ENCODE measurements around the gene OTX1. TPM values are rescaled to one million over a fixed set of nuclear protein-coding genes. Genes with fewer than 3 reads are reported as not detected.

OTX1 gene
- total and polyA plus RNA-seq, 2 of the 8 experiments (the other 6 are each of a cell fraction or from before 2014, with no cell fraction given), result 0.24 to 3.3 TPM

DNA sequence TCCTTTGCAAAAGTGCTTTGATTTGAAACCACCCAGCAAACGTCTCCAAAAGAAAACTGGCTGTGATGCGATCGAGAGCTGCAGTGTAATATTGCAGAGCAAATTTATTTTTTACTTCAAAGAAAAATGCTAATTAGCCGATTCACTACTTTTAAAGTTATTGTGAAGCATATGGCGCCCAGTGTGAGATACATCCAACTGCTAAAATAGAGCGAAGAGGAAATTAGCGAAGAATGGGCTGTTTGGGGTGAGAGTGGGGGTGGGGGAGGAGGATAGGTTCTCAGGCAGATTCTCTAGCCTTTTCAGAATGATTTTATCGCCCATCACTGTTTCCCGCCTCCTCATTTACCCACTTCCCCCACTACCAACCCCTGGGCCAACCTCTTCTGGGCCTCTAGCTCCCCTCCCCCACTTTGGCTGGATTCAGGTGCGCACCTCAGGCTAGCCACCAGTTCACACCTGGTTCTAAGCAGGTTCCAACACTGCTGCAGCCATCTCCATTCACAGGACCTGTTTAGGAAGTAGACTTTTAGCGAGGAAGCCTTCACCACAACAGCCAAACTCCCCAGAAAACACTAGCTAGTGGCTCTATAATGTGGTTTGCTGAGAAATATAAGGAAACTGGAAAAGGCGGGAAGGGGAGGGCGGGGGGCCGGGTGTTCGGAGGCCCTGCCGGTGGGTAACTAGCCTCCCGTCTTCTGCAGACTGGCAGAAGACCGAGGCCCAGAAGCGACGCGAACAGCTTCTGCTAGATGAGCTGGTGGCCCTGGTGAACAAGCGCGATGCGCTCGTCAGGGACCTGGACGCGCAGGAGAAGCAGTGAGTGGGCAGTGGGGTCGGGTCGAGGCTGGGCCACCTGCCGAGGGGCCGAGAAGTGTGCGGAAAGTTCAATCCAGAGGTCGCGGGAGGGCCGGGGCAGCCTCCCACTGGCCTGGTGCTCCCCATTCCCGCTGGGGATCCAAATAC lies 6.0 kb upstream of the OTX1 start (continued):
- TF ChIP-seq FOSL1 (IDR thresholded peaks at IDR 0.05; ENCODE audit: insufficient read depth, low read depth, low read length) (no peak), ASH2L (IDR thresholded peaks at IDR 0.05; ENCODE audit: low read length) (peak; percentile 97), POLR2AphosphoS5 (IDR thresholded peaks at IDR 0.05; ENCODE audit: low read depth, low read length) (peak; percentile 66), KDM5A (IDR thresholded peaks at IDR 0.05; ENCODE audit: low read length) (no peak), SIX5 (IDR thresholded peaks at IDR 0.05; ENCODE audit: low read depth, low read length) (no peak), USF2 (IDR thresholded peaks at IDR 0.05; ENCODE audit: low read length) (no peak), YY1 (IDR thresholded peaks at IDR 0.05; ENCODE audit: low read depth, low read length) (peak; percentile 72), NRF1 (IDR thresholded peaks at IDR 0.05; ENCODE audit: low read depth, low read length) (no peak), EP300 (IDR thresholded peaks at IDR 0.05; ENCODE audit: borderline replicate concordance in 1 of 2, low read depth in 2 of 2, low read length in 2 of 2) (peak in 1 of 2 experiments; percentile 76; a peak in 1 of 3 replicates), CHD2 (IDR thresholded peaks at IDR 0.05; ENCODE audit: low read length) (no peak), SIN3A (conservative IDR thresholded peaks at IDR 0.05 in 1 of 2, IDR thresholded peaks at IDR 0.05 in 1 of 2; ENCODE audit: low read depth in 1 of 2, low read length in 2 of 2) (0 out of 4 replicates have a peak, but pooled peaks of 1 of the 2 experiments have one; percentile 15), BACH1 (IDR thresholded peaks at IDR 0.05; ENCODE audit: low read length) (no peak), POLR2A (IDR thresholded peaks at IDR 0.05; ENCODE audit: control extremely low read depth in 1 of 2, low read depth in 2 of 2, low read length in 2 of 2) (peak in 1 of 2 experiments; percentile 64; a peak in 1 of 3 replicates), GABPA (IDR thresholded peaks at IDR 0.05; ENCODE audit: borderline replicate concordance, insufficient read depth, low read length) (no peak), ATF3 (IDR thresholded peaks at IDR 0.05; ENCODE audit: insufficient read depth, low read depth, low read length) (no peak), RFX5 (IDR thresholded peaks at IDR 0.05; ENCODE audit: borderline replicate concordance, low read depth, low read length) (no peak), HDAC2 (IDR thresholded peaks at IDR 0.05; ENCODE audit: borderline replicate concordance in 1 of 2, low read depth in 2 of 2, low read length in 2 of 2) (peak in 1 of 2 experiments; percentile 51; a peak in 1 of 4 replicates), POU5F1 (IDR thresholded peaks at IDR 0.05; ENCODE audit: low read depth, low read length) (no peak), CTBP2 (IDR thresholded peaks at IDR 0.05; ENCODE audit: borderline replicate concordance, insufficient read depth, insufficient read length, low read length) (peak; percentile 84), CBX5 (IDR thresholded peaks at IDR 0.05; ENCODE audit: low read depth, low read length) (no peak)
- TF ChIP-seq, protein P1, sequence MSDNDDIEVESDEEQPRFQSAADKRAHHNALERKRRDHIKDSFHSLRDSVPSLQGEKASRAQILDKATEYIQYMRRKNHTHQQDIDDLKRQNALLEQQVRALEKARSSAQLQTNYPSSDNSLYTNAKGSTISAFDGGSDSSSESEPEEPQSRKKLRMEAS (IDR thresholded peaks at IDR 0.05), result peak; percentile 86

All from H1 (cell line).